SK-N-SH treated with all-trans-retinoic acid at 6 μM for 48 hours (cell line): ENCODE measurements around the gene ZCCHC17.

Source experiments
- BACH2 ChIP-seq: fragments of 250-450 bp; sonication (Bioruptor Pico); IDR thresholded peaks from 2 replicates; pipeline ENCODE4 v1.9.0; 2021; ENCODE audit warnings: mild to moderate bottlenecking, borderline replicate concordance
- ZFP3 ChIP-seq: fragments of 250-450 bp; sonication (Bioruptor Pico); IDR thresholded peaks from 2 replicates; pipeline ENCODE4 v1.5.0; 2020; ENCODE audit warnings: mild to moderate bottlenecking, moderate library complexity

DNA sequence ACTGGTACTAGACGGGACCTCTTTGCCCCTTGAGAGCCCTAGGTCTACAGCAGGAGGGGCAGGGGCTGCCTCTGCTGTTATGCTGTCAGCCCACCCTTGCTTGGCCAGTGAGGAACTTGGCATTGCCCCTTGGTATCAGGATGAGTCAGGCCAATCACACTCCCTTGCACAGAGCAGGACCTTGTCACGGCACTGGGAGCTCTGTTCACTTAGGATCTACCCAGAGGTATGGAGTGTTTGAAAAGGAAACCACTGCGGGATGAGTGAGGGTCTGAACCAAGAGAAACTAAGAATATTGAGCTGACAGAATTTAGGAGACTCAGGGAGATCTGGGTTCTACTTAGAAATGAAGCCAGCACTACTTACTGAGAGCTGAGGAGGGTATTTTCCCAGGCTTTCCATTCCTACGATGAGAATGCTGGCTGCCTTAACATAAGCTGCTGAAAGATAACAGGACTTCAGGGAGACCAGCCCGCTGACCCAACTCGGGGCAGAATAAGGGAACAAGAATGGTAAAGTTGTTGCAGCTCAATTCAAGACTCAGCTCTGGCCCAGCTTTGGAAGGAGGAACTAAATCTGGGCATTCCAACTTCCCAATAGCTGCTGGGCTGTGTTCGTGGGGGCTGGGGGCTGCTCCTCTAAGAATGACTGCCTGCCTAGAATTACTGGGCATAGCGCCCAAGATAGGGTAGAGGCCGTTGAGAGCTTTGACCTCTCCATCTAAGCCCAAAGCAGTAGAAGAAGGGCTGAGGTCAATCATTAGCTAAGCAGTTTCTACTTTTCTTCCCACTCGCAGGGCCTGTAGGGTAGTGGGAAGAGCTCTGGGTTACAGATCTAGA is 74.5 kb downstream of the ZCCHC17 start:
- no peak for TF ChIP-seq BACH2 (CRISPR knock-in tag)
- TF ChIP-seq ZFP3 (CRISPR knock-in tag), result no peak
